GM12878 (cell line): ENCODE measurements around the gene NPSR1. TPM values are rescaled to one million over a fixed set of nuclear protein-coding genes. Genes with fewer than 3 reads are reported as not detected.

Experiments used
- ATAC-seq: fragments of 200-7000 bp; cut with Tn5 transposase; 3 replicates; pipeline ENCODE4 v1.9.1; 2020; ENCODE audit warnings: mild to moderate bottlenecking, moderate library complexity
- BruUV-seq: library from RNA; stranded (reverse); fragments of 400-500 nt; replicated peaks from 2 replicates; lab custom pipeline; 2021; lab: Mats Ljungman, UMichigan
- CTCF ChIA-PET: fragments of 300-600 bp; sonication (Branson Sonifier 250); formaldehyde crosslinking; extraction: SDS; loops from one replicate; lab custom pipeline; 2021; ENCODE audit warnings: inconsistent platforms; lab: Yijun Ruan, JAX
- POLR2A ChIA-PET: fragments of 350-600 bp; formaldehyde crosslinking; extraction: SDS; loops from one replicate; lab custom pipeline; 2021; ENCODE audit warnings: inconsistent platforms; lab: Charles Lee
- RAD21 ChIA-PET: fragments of 300-600 bp; sonication (Branson Sonifier 250); formaldehyde crosslinking; loops from one replicate; lab custom pipeline; 2023; ENCODE audit warnings: antibody characterized with exemption; ENCODE audit not compliant: unreplicated experiment; lab: Charles Lee
- SMC1A ChIA-PET: fragments of 300-600 bp; sonication (Branson Sonifier 250); formaldehyde crosslinking; loops from one replicate; lab custom pipeline; 2023; ENCODE audit not compliant: unreplicated experiment, uncharacterized antibody; lab: Charles Lee
- DNase-seq: peaks from one replicate; pipeline ENCODE4 v3.0.0-alpha.2; 2011; ENCODE audit warnings: low read depth, low spot score
- FAIRE-seq: peaks from 3 replicates; lab custom pipeline; 2011; peaks lifted over from hg19 to GRCh38; lab: Jason Lieb, UNC
- H2AFZ ChIP-seq: 2 replicates; pipeline ENCODE4 v1.6.0; 2011; ENCODE audit warnings: low read depth, low read length, control low read depth; ENCODE audit not compliant: control insufficient read depth
- H3K27ac ChIP-seq: 2 replicates; pipeline ENCODE4 v1.5.1; 2011; ENCODE audit warnings: control low read depth; ENCODE audit not compliant: control insufficient read depth, insufficient read depth
- H3K27me3 ChIP-seq, 2 experiments: replicated peaks in 1 of 2; 2 replicates each; pipeline versions ENCODE4 v1.6.0 to v1.6.1; 2011; ENCODE audit warnings: low read length in 1 of 2; ENCODE audit not compliant: control insufficient read depth in 2 of 2, insufficient read depth in 2 of 2
- H3K36me3 ChIP-seq, 2 experiments: 2 replicates each; pipeline ENCODE4 v1.5.1; 2011; ENCODE audit warnings: low read length in 1 of 2; ENCODE audit not compliant: control insufficient read depth in 2 of 2, insufficient read depth in 2 of 2
- H3K4me1 ChIP-seq: 2 replicates; pipeline ENCODE4 v1.6.1; 2011; ENCODE audit warnings: mild to moderate bottlenecking, low read length, moderate library complexity, mixed read lengths; ENCODE audit not compliant: control insufficient read depth, insufficient read depth
- H3K4me2 ChIP-seq: 2 replicates; pipeline ENCODE4 v1.6.0; 2011; ENCODE audit warnings: control low read depth; ENCODE audit not compliant: control insufficient read depth, insufficient read depth
- H3K4me3 ChIP-seq: fragments of 200-600 bp; sonication (generic); 2 replicates; pipeline ENCODE4 v1.5.1; 2016
- H3K79me2 ChIP-seq: 2 replicates; pipeline ENCODE4 v1.6.0; 2011; ENCODE audit warnings: low read length; ENCODE audit not compliant: control insufficient read depth, insufficient read depth
- H3K9ac ChIP-seq: 2 replicates; pipeline ENCODE4 v1.8.0; 2011; ENCODE audit warnings: low read length, control low read depth, mixed read lengths; ENCODE audit not compliant: control insufficient read depth, insufficient read depth
- H3K9me3 ChIP-seq: replicated peaks from 3 replicates; pipeline ENCODE4 v1.5.1; 2011; ENCODE audit warnings: mild to moderate bottlenecking, low read length; ENCODE audit not compliant: control insufficient read depth, insufficient read depth
- H4K20me1 ChIP-seq: 2 replicates; pipeline ENCODE4 v1.6.0; 2011; ENCODE audit not compliant: control insufficient read depth, insufficient read depth
- ETV6 ChIP-seq, 2 experiments: fragments of 450-650 bp in 1 of 2; IDR thresholded peaks in 1 of 2; conservative IDR thresholded peaks in 1 of 2; 2 replicates each; pipeline ENCODE4 v1.6.1; 2014; ENCODE audit warnings: antibody characterized with exemption in 1 of 2, borderline replicate concordance in 1 of 2, low read depth in 1 of 2, mild to moderate bottlenecking in 1 of 2, moderate library complexity in 1 of 2
- NFYA ChIP-seq: IDR thresholded peaks from 2 replicates; pipeline ENCODE4 v1.6.1; 2011; ENCODE audit warnings: low read depth, mild to moderate bottlenecking, low read length, improper control_type of control experiment, borderline replicate concordance
- PRDM15 ChIP-seq: fragments of 450-650 bp; formaldehyde crosslinking; IDR thresholded peaks from 2 replicates; pipeline ENCODE4 v1.4.0; 2020; ENCODE audit warnings: mild to moderate bottlenecking, moderate library complexity
- REST ChIP-seq: IDR thresholded peaks from 2 replicates; pipeline ENCODE4 v1.6.1; 2012; ENCODE audit warnings: mild to moderate bottlenecking, low read depth, low read length
- SUZ12 ChIP-seq: fragments of 200-600 bp; sonication (generic); IDR thresholded peaks from one replicate; pipeline ENCODE4 v1.6.1; 2018; ENCODE audit warnings: antibody characterized with exemption, mild to moderate bottlenecking; ENCODE audit not compliant: unreplicated experiment
- TCF7 ChIP-seq: IDR thresholded peaks from 2 replicates; pipeline ENCODE4 v1.6.1; 2014; ENCODE audit warnings: antibody characterized with exemption, borderline replicate concordance
- WGBS: methylation state at CpG from one replicate; pipeline ENCODE4 v1.1.6; 2016; ENCODE audit warnings: low lambda C conversion rate; ENCODE audit not compliant: insufficient replicate concordance, insufficient coverage; ENCODE audit errors: missing lambda C conversion rate; 5-methylcytosine and 5-hydroxymethylcytosine counted together
- in situ Hi-C: fragments of 300-500 bp; cut with MboI; formaldehyde crosslinking; loops from 9 replicates; pipeline ENCODE4 v1.14.3; 2018; ENCODE audit warnings: mixed read lengths
- intact Hi-C: fragments of 100-400 bp; cut with micrococcal nuclease; formaldehyde crosslinking; loops from one replicate; pipeline ENCODE4 v1.14.2; 2022; ENCODE audit not compliant: unreplicated experiment
- polyA plus RNA-seq, 11 experiments: library from polyadenylated mRNA; depleted of rRNA in 4 of 11; unstranded in 6 of 11; stranded (reverse) in 5 of 11; fragments of >200 nt; fragmentation: Nextera tagmentation in 4 of 11; fragmentation: Illumina TruSeq in 1 of 11; extraction: Ambion mirVana in 4 of 11; extraction: Trizol in 1 of 11; gene quantifications; 1 replicate in 1 of 11; 2 replicates in 10 of 11; pipeline versions ENCODE4 v1.2.1 to v1.2.3, GENCODE V29; 2011 to 2016; ENCODE audit warnings: inconsistent platforms in 2 of 11, missing spikeins in 2 of 11, low read depth in 1 of 11
- total RNA-seq, 4 experiments: library from RNA; depleted of rRNA in 3 of 4; stranded (reverse); fragments of >200 nt in 3 of 4; fragmentation: Illumina TruSeq in 1 of 4; extraction: Trizol in 1 of 4; gene quantifications; 2 replicates each; pipeline versions ENCODE4 v1.2.1 to v1.2.3, GENCODE V29; 2013 to 2021

Gene NPSR1
- total and polyA plus RNA-seq, 10 of the 15 experiments (the other 5 are each of a cell fraction or from before 2014, with no cell fraction given), result 0.20 TPM; not detected in 9

- DNase-seq (no peak), ATAC-seq (no peak), FAIRE-seq (no peak)
- H3K27ac ChIP-seq, result no peak overlapping the region
- H3K4me1 ChIP-seq, result no peaks in the 10 kb centered on the region
- intact Hi-C loops (no loop called here), in situ Hi-C loops (no loop called here)
- no peak overlapping the region for H3K9ac ChIP-seq
- CTCF ChIA-PET, result interaction anchor here (0.6 to 5.9 kb wide), 8 partner anchors 7 to 286 kb away, joined by 3 to 46 read pairs (median 4); no protein-coding TSS in a partner anchor
- no peaks in the 10 kb centered on the region; the same call in 2 of the 3 replicates for H3K9me3 ChIP-seq
- TF ChIP-seq NFYA (no peak), PRDM15 (no peak), REST (no peak), ETV6 (conservative IDR thresholded peaks at IDR 0.05 in 1 of 2, IDR thresholded peaks at IDR 0.05 in 1 of 2; ENCODE audit: borderline replicate concordance in 1 of 2, low read depth in 1 of 2) (no peak), SUZ12 (no peak), TCF7 (no peak)
- H3K4me2 ChIP-seq, result no peak overlapping the region
- POLR2A ChIA-PET, result interaction anchor here (0.6 to 2.2 kb wide), 3 partner anchors 9 to 214 kb away, joined by 4 to 7 read pairs (median 6); no protein-coding TSS in a partner anchor
- H2AFZ ChIP-seq, result no peak overlapping the region
- no peaks in the 10 kb centered on the region for H3K36me3 ChIP-seq
- SMC1A ChIA-PET, result interaction anchor here (0.9 to 14.2 kb wide), 7 partner anchors 7 to 46 kb away, joined by 3 to 220 read pairs (median 5); no protein-coding TSS in a partner anchor
- RAD21 ChIA-PET, result interaction anchor here (1.0 to 16.3 kb wide), 5 partner anchors 9 to 286 kb away, joined by 3 to 362 read pairs (median 4); no protein-coding TSS in a partner anchor
- H4K20me1 ChIP-seq, result no peaks in the 10 kb centered on the region
- 0% methylated on average over 2 of the region's 2 CpGs for WGBS
- no peak overlapping the region for H3K4me3 ChIP-seq
- no TSS peak for BruUV-seq
- H3K79me2 ChIP-seq, result no peaks in the 10 kb centered on the region
- no peaks in the 10 kb centered on the region for H3K27me3 ChIP-seq
Observed at GRCh38 chr7:34749446-34749845, 91.4 kb downstream of the NPSR1 start.
